OCI-LY7 (cell line): ENCODE measurements around the gene ARHGEF10L.

Source experiments
- CTCF ChIP-seq: fragments of 200-600 bp; sonication (generic); conservative IDR thresholded peaks from 2 replicates; pipeline ENCODE4 v1.5.1; 2014; ENCODE audit warnings: mild to moderate bottlenecking, antibody characterized with exemption, low read length, moderate library complexity, mixed read lengths
- EZH2phosphoT487 ChIP-seq: fragments of 200-600 bp; sonication (generic); IDR thresholded peaks from 2 replicates; pipeline ENCODE4 v1.6.1; 2018; ENCODE audit warnings: low read depth, borderline replicate concordance, mild to moderate bottlenecking, mixed run types, antibody characterized with exemption, low read length, moderate library complexity, mixed read lengths

GRCh38 chr1:17680308-17680707 is 140.8 kb downstream of the ARHGEF10L start:
- TF ChIP-seq CTCF (no peak), EZH2phosphoT487 (no peak)
